Measurements from ENCODE around the gene OAS1.

DNA sequence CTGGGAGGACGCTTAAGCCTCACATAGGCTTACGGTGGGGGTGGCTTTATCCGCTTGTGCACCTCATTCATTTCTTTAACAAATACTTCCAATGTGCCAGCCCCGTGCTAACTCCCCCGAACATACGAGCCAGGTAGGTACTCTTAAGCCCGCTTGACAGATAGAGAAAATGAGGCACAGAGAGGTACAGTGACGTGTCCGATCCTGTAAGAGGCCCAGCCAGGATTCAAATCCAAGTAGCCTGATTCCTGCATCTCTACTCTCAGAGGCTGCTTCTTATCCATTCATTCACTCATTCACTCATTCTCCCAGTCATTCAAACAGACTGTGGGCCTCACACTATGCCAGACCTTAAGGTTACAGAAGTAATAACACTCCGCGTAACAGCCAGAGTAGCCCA, 32.0 kb downstream of the OAS1 start:
- TF ChIP-seq EZH2 (IDR thresholded peaks at IDR 0.05; ENCODE audit: low read length, unreplicated experiment) (no peak), CTCF (conservative IDR thresholded peaks at IDR 0.05; ENCODE audit: low read depth, low read length) (no peak), EZH2phosphoT487 (IDR thresholded peaks at IDR 0.05; ENCODE audit: borderline replicate concordance, low read length) (no peak)

Measured in PC-3 (cell line).